B cell (primary cell): ENCODE results near the gene KANK2.

ENCODE experiments used
- CTCF ChIP-seq: fragments of 200-600 bp; IDR thresholded peaks from one replicate; pipeline ENCODE4 v1.8.0; 2022; ENCODE audit warnings: antibody characterized with exemption, mild to moderate bottlenecking
- EZH2 ChIP-seq: IDR thresholded peaks from 2 replicates; pipeline ENCODE4 v1.6.1; 2012; ENCODE audit warnings: borderline replicate concordance, low read depth, mild to moderate bottlenecking, moderate library complexity, low read length; ENCODE audit not compliant: insufficient read depth, poor library complexity, severe bottlenecking

GRCh38 chr19:11155373-11156120, 41.8 kb downstream of the KANK2 start, which contains the start of gene SPC24:
- no peak for TF ChIP-seq CTCF
- no peak for TF ChIP-seq EZH2
